HG02885 (cell line): ENCODE data around the gene HMGB3.
"Not testable (repeated sequence)": the region's sequence is repeated elsewhere in the genome, so short reads cannot be mapped to it uniquely, and the experiment has no call there.

ENCODE experiments used
- ATAC-seq: cut with Tn5 transposase; IDR thresholded peaks from one replicate; pipeline ENCODE4 v1.9.1; 2021; ENCODE audit warnings: mild to moderate bottlenecking; ENCODE audit not compliant: unreplicated experiment, poor library complexity

The HMGB3 gene

DNA sequence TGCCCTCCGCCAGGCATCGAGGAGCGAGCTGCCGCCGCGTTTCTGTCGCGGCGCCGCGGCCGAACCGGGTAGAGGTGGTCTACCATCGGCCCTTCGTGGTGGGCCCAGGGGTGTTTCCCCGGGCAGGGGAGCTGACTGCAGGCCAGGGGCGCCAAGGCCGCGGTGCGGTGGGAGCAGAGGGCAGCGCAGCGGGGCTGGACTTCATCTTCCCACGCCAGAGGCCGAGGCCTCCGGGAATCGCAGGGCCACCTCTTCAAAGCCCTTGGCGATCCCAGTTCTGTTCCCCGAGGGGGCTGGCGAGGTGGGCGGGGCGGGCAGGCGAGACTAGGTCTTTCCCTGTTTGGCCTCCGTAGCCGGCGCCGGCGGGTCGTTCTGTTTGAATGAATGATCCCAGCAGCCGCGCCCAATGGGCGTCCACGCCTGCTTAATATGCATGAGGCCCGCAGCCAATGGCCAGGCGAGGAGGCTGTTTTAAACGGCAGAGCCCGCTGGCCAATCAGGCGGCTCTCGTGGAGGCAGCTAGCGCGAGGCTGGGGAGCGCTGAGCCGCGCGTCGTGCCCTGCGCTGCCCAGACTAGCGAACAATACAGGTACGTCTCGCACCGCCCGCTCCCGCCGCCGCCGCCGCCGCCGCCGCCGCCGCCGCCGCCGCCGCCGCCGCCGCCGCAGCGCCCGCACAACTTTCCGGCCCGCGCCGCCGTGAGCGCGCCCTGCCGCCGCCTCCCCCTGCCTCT lies at the start of gene HMGB3:
Gene HMGB3, plus strand, starts transcription at position 548 of the 733 bp plus-strand sequence. CDS start 2,265 bp downstream, outside the sequence.
- peak; percentile 96 for ATAC-seq

DNA sequence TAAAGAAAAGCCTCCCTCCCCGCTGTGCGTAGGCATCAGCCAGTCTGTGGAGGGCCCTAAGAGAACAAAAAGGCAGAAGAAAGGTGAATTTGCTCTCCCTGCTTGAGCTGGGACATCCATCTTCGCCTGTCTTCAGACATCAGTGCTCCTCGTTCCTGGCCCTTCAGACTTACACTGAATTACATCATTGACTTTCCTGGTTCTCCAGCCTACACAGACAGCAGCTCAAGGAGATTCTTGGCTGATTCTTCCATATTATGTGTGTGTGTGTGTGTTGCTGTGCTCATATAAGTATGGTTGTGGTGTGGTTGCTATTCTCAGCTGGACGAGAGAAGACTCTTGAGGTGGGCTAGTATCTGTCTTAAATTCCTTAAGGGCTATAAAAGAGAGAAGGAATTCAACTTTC lies 49.2 kb upstream of the HMGB3 start:
- no peak for ATAC-seq

DNA sequence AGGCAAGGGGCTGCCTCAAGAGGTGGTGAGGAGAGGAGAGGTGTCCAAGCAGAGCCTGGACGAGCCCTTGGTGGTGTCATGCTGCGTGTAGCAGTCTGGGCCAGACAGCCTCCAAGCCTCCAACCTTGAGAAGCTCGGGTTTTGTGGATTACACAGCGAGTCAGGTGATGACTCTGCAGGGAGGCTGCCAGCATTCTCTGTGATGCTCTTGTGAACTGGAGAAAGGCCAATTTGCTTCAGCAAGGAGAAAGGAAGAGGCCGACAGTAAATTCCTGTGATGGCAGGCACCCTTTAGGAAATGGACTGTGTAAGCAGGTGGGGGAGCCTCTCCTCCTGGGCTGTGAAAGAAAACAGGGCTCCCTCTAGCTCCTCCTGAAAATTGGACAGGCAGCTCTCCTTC lies 48.7 kb upstream of the HMGB3 start:
- ATAC-seq = no peak

DNA sequence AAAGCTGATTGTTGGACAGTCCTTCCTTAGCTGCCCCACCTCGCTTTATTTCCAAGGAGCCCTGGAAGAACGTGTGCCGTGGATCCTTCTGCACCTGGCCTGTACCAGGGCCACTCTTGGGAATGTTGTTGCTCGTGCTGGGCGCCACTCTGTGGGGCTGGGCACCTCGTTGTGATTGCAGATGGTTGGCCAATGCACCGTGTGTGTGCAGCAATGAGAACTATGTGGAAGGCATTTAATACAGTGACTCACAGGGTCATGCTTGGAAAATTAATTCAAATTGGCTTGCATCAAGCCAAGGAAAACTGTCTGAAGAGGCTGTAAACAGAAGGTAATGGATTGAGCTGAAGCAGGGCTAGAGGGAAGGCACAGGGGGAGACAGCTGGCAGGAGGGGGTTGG lies 47.7 kb upstream of the HMGB3 start:
- no peak for ATAC-seq

DNA sequence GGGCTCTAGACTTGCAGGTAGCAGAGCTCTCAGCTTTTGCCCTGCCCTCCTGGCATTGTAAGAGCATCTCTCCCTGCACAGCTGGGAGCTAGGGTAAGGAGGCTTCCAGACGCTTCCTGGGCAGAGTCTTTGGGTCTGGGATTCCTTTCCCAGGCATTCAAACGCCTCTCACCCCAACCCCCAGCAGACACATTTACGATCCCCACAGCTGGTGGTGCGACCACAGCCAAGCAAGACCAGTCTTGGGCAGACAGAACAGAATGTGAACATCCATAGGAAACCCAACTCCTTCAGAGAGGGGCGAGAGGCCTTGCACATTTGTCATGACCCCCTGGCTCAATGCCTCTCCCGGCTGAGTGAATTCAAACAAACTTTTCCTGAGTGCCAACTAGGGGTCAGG lies 46.6 kb upstream of the HMGB3 start:
- no peak for ATAC-seq

DNA sequence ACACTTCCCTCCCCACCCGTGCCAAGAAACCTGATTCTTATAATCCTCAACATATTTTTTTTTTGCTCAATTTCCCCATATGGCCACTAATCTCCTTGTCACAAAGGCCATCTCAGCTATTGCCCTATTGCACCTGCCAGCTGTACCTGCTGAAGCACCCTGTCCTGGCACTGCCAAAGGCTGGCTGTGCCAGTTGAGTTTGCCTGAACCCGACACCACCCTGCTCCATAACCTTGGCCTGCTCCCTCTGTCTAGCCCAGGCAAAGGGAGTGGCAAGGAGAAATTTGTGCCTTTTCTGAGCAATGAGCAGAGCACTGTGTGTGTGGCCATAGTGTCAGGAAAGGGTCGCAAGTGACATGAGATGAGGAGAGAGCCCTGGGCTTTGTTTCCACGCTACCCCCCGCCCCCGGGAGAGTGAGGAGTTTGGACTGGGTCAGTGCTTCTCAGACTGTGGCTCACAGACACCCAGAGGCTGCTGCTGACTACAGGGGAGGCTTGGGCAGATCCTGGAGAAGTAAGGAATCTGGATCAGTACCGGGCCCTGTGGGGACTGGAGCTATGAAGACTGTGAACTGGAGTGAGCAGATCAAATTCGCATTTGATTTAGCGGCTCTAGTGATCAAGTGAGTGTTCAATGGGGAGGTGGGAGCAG lies 42.2 kb upstream of the HMGB3 start:
- ATAC-seq = no peak

DNA sequence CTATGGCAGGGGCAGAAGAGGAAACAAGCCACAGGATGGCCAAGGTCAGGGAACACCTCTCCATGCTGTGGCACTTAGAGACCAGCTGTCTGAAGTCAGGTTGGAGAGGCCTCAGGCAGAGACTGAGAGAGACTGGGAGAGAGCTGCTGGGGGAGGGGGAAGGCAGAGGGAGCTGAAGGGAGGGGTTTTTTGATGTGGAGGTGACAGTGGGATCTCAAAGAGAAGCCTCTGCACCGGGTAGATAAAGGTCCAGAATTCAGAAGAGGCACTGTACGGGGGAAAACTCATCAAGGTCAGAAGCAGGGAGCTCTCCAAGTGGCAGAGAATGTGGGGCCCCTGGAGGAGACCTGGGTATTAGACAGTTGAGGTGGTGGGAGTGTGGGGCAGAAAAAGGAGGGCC lies 41.6 kb upstream of the HMGB3 start:
- ATAC-seq = no peak

DNA sequence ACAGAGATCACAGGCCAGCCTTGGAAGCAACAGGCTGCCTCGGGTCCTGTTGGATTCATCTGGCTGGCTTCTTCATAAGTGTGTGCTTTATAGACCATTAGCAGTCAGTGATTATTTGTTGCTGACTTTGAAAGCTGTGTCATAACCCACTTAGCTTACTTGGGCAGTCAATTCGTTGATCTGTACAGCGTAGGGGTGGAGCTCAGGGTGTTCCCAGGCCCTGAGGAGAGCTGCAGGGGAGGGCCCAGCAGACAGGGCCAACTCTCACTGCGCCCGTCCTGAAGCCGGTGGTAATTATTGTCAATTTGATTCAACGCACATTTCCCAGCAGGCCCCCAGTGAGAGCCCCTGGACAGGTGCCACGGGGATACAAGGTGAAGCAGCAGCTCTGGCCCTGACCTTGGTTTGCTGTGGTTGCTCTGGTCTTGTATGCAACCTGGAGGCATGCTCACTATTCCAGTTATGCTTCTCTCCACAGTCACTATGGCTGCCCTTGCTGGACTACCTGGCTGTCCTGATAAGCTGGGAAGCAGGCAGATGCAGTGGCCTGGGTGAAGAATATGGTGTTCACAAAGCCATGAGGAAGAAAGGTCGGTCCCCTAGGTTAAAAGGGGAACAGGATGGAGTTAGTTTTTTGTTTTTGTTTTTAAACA lies 40.1 kb upstream of the HMGB3 start:
- no peak for ATAC-seq

DNA sequence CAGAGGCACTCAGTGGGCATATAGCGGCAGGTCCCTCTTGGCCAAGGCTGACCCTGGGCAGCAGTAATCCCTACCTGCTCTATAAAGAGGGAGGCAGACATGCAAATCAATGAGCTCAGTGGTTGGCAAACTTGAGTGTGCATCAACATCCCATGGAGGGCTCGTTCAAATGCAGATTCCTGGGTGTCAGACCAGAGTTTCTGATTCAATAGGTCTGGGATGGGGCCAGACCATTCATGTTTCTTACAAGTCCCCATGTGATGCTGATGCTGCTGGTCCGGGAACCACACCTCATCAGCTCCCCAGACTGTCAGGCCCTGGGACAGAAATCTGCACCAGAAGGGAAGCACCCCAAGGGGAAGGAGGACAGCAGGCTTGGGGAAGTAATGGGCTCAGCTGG lies 38.9 kb upstream of the HMGB3 start:
- ATAC-seq = no peak

DNA sequence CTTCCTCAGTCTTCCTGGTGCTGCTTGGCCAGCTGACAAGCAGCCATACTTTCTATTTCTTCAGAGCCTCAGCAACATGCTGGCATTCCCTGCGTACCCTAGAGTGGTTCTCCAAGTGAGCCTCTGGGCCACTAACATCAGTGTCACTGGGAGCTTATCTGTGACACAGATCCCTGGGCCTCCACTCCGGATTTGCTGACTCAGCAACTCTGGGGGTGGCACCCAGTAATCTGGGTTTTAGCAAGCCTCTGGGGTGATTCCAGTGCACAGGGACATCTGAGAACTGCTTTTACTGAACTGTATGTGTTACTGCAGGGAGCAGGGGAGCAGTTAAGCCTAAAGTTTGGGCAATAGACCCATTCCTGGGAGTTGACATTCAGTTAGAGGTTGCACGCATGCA lies 28.2 kb upstream of the HMGB3 start:
- no peak for ATAC-seq

DNA sequence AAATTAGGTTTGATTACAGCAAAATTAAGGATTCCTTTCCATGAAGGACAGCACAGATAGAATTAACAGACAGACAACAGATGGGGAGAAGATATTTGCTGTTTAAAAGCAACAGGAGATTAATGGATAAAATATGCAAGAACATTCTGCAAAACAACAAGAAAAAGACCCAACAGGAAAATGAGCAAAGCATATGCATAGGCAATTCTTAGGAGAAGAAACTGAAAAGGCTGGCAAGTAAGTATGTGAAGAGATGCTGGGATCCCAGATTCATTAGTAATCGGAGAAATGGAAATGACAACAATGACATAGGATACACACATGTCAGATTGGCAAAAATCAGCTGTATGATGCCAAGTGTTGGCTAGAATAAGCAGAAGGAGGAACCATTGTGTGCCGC lies 27.5 kb upstream of the HMGB3 start:
- ATAC-seq = no peak

DNA sequence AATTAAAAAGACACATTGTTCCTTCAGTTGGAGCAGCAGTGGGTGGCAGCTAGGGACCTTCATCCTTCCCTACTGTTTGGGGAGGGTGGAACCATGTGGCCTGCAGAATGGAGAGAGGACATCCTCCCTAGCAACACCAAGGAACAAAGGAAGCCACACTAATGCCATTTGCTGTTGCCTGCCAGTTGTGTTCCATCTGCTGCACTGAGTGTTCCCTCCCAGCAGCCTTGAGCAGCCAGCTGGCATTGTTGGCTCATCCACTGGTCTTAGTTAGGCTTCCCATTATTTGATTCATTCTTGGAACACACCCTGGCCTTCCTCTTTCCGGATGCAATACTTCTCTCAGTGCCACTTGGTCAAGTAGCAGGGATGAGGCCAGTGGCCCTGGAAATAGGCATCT lies 25.0 kb upstream of the HMGB3 start:
- ATAC-seq = no peak

DNA sequence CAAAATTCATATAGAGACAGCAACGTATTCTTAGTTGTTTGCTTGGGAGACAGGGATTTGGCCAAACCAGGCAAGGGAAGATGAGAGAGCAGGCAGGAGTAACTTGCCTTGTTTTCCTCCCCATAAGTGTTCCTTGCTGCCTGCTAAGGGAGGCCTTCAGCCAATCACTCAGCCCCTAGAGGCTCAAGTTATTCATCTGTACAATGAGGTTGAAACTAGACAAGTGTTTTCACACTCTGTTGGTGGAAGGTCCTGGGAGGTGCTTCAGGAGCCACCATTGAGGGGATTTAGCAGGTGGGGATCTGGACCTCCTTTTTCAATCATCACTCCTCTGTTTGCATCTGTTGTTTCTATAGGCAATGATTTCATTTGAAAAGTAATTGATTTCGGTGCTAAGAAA lies 23.6 kb upstream of the HMGB3 start:
- ATAC-seq = no peak

DNA sequence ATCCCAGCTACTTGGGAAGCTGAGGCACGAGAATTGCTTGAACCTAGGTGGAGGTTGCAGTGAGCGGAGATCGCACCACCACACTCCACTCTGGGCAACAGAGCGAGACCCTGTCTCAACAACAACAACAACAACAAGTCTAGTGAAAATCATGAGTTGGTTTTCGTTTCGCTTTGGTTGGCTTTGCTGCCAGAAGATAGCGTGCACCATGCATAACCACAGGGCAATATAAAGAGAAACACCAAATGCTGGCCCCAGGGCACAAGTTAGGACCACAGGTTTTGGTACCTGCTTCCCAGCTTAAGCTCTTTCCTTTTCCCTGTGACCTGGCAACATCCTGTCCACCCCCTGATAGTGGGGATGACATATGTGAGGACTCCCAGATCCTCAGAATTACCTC lies 21.5 kb upstream of the HMGB3 start:
- ATAC-seq = no peak

DNA sequence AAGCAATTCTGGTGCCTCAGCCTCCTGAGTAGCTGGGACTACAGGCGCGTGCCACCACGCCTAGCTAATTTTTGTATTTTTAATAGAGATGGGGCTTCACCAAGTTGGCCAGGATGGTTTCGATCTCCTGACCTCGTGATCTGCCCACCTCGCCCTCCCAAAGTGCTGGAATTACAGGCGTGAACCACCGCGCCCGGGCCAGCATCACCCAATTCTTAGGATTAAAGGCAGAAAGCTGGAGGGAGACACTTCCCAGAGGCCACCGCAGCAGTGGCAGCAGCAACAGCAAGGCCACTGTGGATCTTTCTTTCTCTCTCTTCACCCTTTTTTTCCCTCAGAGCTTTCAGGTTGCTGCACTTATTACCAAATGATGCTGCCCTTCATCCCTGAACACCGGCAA lies 18.7 kb upstream of the HMGB3 start:
- not testable (repeated sequence) for ATAC-seq

DNA sequence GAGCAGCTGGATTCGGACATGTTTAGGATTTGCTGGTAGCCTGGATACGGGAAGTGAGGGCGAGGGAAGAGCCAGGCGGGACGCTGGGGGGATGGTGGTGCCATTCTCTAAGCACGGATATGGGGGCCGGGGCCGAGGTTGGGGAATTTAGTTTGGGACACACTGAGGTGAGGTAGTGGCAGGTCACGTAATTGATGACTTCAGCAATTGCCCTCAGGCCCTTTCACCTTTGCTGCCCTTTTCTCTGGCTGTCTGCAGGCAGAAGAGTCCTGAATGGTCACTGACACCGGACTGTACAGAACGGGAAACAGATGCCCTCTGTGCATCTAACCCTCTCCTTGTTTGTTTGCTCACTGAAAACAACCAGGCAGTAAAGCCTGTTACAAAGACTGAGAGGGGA lies 16.9 kb upstream of the HMGB3 start:
- no peak for ATAC-seq

DNA sequence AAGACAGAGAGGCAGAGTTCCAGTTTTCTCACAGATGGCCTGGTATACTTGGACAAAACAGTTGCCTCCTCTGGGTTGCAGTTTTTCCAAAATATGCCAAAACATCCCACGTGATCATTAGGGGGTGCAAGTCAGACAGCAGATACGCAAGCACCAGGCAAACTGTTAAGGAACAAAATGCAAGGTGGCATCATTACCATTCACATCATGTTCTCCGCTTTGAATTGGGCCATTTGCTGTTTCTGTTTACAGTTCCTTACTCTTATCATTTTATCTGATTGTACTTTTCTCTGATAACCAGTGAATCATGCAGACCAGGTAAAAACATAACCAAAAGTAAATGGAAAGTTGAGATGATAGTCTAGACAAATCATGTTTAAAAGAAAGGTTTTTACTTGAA lies 16.4 kb upstream of the HMGB3 start:
- ATAC-seq = no peak

DNA sequence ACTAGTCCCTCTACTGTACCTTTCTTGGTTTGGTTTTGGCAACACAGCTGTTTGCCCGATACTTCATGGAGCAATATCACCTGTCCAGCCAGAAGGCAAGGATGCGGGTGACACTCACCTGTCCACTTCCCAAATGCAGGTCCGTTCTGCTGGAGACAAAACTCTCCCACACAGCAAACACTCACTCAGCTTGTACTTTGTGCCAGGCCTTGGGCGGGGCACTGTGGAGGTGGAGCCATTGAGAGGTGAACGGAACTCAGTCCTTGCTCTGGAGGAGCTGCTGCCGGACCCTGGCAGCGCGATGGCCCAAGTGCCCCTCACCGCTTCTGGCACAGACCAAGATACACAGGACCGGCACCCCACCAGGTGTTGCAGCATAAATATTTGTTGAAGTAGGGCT lies 15.3 kb upstream of the HMGB3 start:
- no peak for ATAC-seq

DNA sequence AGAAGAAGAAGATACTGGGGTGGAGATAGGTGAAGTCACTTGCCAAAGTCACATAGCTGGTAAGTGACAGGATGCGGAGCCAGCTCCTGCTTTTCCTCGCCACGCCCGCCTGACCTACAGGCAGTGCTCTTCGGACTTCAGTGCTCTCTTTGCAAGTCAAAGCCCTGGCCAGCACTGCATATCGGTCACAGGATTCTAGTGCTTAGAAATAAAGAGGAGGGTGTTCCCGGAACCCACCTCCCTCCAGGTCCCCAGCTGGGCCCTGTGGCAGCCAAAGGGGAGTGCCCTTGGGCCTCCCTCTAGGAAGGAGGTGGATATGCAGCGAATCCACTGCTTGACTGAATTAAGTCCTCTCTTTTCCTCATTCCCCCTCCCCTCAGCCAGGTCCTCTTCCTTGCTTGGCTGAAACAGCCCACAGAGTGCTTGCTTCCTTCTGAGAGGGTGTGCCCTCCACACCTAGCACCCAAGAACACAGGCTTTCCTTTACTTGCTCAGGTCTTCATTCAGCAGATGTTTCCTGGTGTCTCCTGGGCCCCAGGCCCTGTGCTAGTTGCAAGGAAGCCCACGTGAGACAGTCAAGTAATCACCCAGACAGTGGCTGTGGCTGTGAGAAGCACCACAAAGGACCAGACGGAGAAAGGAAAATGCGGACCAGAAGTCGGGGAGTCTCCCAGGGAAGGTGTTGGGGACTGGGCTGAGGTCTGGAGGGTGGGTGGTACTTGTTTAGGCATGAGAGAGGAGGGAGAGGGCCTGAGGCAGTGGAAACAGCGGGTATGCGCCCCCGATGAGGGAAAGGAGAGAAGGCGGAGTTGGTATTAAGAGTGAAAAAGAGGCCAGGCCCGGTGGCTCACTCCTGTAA lies 14.0 kb upstream of the HMGB3 start:
- ATAC-seq = no peak

DNA sequence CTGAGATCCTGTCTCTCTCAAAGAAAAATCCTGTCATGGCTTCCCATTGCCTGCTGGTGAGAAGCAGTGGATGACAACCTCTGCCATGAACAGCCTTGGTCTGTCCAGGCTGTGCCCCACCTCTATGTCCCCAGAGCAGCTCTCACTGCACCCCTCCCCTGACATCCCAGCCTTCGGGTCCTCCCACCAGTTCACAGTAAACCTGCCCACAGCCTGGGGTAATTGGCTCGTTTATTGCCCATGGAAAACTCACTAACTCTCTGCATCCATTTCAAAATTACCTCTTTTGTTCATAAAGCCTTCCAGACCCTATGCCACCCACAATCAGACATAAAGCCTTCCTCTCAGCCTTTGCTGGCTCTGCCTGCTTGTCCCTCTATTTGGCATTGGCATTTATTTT lies 10.7 kb upstream of the HMGB3 start:
- ATAC-seq = no peak
